HG03280 (cell line): ENCODE data around the gene CHTF18.
"Not testable (repeated sequence)": the region's sequence is repeated elsewhere in the genome, so short reads cannot be mapped to it uniquely, and the experiment has no call there.

ENCODE experiments used
- ATAC-seq: cut with Tn5 transposase; IDR thresholded peaks from one replicate; pipeline ENCODE4 v1.9.1; 2021; ENCODE audit warnings: mild to moderate bottlenecking, moderate library complexity; ENCODE audit not compliant: unreplicated experiment

CHTF18 gene

DNA sequence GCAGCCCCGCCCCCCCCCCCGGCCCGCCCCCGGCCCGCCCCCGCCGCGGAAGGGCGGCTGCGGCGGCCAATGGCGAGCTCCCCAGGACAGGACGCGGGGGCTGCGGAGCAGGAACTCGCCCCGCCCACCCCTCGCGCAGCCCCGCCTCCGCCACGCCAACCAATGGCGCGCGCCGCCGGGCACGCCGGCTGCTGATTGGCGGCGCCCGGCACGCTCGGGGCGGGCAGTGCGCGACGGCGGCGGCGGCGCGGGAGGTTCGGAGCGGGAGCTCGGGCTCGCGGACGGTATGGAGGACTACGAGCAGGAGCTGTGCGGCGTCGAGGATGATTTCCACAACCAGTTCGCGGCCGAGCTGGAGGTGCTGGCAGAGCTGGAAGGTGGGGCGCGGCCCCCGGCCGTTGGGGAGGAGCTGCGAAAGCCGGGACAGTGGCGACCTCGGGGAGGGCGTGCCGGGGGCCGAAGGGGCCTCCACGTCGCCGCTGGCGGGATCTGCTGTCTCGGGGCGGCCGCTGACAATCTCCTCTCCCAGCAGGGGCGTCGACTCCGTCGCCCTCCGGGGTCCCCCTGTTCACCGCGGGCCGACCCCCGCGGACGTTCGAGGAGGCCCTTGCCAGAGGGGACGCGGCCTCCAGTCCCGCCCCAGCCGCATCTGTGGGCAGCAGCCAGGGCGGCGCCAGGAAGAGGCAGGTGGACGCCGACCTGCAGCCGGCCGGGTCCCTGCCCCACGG is at the start of gene CHTF18:
TSS of gene CHTF18 (plus strand) at position 222 of the 728 bp plus-strand sequence. CDS start at position 287, 65 bp downstream.
- peak; percentile 81 for ATAC-seq

DNA sequence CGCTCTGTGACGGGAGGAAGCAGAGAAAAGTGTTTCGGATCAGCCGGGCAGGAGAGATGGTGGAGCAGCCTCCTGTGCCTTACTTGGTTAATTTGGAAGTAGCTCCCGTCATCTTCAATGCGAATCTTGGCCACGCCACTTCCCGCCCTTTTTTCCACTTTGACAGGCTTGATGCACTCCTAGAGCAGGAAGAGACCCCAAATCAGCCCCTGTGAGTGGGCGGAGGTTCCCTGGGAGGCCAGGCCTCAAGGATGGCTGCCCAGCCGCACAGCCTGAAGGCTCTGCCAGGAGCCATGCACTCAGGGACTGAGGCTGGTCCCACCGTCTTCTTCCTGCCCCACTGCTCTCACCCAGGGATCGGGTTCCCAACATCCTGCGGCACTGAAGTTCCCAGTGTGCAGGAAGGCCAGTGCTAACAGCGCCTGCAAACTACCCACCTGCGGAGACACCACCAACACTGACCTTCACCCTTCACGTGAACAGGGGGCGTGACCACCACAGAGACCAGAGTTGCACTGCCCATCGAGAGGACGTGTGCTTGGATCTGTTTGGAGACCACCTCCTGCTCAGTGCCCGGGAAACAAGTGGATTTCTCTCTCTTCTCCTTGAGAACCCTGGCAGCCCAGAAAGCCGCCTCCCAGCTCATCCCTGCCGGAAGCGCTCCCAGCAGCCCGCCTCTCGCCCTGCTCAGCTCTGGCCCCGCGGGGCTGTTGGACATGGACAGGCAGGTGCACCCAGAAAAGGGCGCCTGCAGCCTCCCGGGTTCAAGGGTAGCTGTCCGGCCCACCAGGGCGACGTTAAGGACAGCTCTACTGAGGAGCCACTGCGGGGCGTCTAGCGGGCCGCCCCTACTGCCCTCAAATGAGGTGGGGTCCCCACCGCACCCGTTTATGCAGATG is 48.6 kb upstream of the CHTF18 start:
- ATAC-seq, result no peak

DNA sequence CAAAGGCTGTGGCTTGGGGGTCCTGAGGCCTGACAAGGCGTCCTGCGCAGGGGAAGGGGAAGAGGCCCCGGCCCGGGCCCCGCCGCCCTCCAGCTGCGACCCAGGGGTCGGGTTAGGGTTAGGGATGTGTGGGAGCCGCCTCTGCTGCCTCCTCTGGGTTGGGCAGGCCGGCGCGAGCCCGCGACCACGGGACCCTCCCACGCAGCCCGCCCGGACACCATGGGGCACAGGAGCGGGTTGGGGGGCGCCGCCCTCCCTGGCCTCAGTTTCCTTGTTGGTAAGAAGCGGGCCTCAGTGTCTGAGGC is 48.0 kb upstream of the CHTF18 start:
- ATAC-seq, result no peak

DNA sequence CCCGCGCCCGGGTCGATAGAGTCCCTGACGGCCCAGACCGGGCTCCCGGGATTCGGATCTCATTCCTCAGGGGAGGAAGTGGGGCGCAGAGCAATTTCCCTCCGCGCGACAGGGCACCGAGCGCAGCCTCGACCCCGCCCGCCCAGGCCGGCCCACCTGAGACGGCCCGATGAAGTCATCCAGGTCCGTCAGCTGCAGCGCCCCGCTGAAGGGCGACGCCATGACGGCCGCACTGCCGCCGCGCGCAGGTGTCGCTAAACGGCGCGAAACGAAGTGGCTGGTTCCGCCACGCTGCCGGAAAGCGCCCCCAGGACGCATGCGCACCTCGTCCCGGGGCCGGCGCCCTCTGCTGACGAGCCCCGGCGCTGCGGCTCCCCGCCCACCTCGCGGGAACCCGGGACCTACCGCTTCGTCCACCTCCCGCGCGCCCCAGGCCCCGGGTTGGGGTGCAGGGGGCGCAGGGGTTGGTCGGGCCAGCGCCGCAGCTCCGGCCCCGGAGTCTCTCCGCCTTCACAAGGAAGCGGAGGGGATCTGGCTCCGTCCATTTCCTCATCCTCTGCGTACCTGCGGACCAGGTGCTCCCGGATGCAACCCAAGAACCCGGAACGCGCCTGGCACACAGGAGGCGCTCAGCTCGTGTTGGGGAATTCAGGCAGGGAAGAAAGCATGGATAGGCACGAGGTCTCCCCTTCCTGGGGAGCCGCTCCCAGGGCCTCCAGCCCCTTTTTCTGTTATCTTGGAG is 47.5 kb upstream of the CHTF18 start, which contains the start of gene CIAO3:
TSS of gene CIAO3 (minus strand) at position 234 of the 742 bp plus-strand sequence. CDS start at position 222, 12 bp downstream.
- peak; percentile 66 for ATAC-seq

DNA sequence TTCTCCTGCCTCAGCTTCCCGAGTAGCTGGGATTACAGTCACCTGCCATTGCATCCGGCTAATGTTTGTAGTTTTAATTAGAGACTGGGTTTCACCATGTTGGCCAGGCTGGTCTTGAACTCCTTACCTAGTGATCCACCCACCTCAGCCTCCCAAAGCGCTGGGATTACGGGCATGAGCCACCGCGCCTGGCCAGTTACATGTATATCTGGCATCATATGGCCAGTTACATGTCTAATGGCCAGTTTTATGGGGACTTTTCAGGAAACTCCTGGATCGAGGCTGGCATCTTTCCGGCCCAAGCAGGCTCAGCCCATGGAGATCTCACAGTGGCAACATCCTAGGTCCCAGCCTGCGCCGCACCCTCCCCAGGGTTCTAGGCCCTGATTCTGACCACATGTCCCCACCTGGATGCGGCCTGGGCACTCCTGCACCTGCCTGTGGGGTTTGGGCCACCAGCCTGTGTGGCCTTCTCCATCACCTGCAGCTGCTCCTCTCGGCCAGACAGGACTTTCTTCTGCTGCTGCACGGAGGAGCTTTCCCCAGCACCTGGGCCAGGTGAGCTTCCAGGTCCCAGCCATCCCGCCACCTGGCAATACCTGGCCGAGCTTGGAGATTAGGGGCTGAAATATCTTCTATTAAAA is 46.3 kb upstream of the CHTF18 start:
- ATAC-seq, result no peak

DNA sequence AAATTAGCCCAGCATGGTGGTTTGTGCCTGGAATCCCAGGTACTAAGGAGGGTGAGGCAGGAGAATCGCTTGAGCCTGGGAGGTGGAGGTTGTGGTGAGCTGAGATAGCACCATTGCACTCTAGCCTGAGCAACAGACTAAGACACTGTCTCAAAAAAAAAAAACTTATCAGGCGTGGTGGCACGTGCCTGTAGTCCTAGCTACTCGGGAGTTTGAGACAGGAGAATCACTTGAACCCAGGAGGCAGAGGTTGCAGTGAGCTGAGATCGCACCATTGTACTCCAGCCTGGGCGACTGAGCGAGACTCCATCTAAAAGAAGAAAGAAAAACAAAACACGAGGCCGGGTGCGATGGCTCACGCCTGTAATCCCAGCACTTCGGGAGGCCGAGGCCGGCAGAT is 45.5 kb upstream of the CHTF18 start:
- not testable (repeated sequence) for ATAC-seq

DNA sequence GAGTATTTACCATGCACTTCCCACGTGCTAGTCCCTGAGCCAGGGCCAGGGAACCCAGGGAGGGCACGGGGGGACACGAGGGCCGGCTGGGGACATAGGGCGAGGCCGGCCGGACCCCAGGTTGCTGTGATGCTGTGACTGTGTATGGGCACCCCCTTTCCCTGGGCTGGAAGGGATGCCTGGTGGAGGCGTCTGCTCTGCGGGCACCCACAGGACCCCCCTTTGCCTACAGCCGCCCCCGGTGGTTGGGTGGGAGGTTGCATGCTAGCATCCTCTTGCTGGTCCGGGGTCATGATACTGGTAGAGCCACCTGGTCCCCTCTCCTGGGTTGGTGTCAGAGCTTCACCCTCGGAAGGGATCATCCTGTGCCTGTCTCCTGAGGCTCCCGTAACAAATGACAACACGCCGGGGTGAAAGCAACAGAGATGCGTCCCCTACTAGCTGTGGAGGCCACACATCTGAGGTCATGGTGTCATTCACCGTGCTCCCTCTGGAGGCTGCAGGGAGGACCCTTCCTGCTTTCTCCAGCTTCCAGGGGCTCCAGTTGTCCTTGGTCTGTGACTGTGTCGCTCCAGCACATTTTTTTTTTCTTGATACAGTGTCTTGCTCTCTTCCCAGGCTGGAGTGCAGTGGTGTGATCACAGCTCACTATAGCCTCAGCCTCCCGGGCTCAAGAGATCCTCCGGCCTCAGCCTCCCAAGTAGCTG is 44.5 kb upstream of the CHTF18 start:
- no peak for ATAC-seq

DNA sequence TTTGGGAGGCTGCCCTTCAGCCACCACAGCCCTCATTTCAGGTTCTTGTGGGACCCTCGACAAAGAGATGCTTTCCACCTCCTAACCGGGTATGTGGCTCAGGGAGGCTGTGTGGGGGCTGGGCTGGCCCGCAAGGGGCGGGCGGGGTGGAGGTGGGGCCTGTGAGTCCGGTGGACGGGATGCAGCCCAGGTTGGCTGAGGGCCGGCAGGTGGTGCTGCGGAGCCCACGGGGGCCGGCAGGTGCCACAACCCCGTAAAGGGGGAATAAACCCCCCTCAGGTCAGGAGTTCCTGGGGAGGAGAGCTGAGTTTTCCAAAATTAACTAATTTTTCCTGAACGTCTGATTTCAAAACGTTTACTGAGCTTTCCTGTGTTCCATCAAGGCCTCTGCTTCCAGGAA is 42.7 kb upstream of the CHTF18 start:
- ATAC-seq, result no peak

DNA sequence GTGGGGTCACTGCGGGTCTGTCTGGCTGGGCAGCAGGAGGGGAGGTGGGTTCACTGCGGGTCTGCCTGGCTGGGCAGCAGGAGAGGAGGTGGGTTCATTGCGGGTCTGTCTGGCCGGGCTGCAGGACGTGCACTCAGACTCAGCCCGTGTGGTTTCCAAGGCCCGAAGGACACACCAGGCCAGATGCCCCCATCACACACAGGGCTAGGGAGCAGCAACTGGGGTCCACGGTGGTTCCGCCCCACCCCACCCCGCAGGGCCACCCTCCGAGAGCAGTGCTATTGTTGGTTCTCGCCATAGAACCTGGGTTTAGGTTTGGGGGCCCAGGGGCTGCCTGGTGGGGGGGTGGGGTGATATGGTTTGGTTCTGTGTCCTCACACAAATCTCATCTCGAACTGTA is 41.8 kb upstream of the CHTF18 start:
- ATAC-seq, result no peak

DNA sequence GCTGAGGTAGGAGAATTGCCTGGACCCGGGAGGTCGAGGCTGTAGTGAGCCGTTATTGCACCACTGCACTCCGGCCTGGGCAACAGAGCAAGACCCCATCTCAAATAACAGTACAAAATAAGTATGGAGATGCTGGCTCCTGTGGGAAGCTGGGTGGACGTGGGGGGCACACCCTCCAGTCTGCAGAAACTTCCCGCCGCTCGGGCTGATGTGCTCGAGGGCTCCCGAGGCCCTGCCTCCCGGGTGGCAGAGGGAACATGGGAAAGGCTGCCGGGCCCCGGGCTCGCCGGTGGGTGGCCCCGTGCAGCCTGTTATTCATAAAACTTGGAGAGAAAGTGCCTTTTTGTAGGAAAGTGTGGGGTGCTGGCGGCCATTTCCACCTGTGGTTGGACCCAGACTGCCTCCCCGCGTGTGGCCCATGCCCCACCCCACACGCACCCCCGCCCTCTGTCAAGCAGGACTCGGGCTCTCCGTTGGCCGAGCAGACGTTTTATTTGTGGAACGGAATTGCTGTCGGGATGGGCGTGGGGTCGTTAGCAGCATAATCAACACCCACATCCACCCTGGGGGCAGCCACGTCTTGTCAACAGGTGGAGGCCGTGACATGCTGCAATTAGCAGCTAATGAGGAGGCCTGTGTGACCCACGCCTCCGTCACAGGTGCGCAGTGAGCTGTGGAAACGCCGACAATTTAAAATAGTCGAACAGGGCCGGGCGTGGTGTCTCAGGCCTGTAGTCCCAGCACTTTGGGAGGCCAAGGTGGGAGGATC is 40.3 kb upstream of the CHTF18 start:
- ATAC-seq, result no peak

DNA sequence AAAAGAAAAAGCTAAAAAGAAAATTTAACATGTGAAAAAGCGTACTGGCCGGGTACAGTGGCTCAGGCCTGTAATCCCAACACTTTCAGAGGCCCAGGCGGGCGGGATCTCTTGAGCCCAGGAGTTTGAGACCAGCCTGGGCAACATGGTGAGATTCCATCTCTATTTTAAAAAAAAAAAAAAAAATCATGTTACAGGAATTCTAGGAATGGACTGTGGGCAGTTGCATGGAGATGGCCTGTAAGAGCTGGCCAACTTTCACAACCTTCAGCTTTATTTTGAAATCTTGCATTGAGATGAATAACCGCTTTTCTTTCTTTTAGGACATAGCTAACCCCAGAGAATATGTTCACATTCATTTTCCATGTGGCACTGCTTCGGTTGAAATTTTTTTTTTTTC is 39.4 kb upstream of the CHTF18 start:
- no peak for ATAC-seq

DNA sequence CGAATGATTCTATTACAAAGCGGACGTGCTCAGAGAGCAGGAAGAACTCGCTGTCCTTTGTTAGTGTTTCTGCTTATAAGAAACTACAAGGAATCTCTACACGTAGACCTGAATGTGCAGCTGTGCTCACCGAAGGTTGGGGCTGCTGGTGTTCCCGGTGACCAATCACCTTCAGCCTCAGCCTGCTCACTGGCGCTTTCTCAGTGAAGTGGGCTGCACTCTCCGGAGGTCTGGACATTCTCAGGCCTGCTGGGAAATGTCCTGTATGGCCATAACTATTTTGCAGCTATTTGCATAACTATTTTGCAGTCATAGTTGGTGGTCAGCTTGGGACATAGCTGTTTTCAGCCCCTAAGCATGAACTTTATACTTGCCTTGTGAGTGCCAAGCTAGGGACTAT is 37.9 kb upstream of the CHTF18 start:
- ATAC-seq, result no peak

DNA sequence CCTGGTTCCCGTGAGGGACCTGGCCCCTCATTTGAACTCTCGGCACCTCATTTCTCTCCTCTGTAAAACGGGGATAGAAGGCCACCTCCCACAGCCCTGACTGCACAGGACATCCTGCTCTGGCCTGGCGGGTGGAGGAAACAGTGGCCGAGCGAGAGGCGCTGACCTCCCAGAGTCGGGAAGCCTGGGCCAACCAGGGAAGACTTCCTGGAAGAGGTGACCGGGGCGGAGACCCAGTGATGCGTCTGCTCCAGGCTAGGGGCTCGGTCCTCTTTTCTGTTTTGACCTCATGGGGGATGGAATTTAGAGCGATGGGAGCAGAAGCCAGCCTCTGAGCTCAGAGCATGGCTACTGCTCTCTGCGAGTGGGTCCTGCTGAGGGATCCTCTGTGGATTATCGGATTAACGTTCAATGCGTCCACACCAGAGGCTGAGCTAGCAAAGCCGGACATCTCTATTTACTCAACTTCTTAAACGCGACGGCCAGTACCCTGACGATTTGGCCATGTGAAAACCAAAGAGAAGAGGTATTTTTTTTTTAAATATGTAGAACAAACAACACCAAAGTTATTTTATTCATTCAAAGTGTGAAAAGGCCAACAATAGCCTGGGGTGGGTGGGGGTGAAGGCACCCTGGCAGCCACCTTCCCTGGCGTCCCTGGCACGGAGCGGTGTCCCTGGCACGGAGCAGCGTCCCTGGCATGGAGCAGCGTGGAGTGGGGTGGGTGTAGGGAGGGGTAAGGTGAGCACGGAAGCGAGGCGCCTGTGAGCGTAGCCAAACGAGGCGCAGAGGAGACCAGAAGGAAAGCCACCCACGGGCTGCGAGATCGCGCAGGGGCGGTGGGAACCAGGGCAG is 37.0 kb upstream of the CHTF18 start:
- no peak for ATAC-seq

DNA sequence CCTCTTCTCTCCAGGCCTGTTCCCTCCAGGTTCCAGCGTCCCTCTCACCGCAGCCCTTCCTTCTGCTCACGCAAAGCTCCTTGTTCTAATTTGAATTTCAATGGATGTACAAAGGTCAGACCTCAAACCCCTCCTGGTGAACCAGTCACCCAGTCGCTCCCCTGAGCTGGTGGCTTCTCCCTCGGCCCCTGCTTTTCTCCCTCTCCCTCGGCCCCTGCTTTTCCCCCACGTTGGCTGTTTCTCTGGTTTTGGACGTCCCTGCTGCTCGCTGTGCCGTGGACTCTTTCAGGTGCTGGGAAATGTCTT is 36.5 kb upstream of the CHTF18 start:
- ATAC-seq, result no peak

DNA sequence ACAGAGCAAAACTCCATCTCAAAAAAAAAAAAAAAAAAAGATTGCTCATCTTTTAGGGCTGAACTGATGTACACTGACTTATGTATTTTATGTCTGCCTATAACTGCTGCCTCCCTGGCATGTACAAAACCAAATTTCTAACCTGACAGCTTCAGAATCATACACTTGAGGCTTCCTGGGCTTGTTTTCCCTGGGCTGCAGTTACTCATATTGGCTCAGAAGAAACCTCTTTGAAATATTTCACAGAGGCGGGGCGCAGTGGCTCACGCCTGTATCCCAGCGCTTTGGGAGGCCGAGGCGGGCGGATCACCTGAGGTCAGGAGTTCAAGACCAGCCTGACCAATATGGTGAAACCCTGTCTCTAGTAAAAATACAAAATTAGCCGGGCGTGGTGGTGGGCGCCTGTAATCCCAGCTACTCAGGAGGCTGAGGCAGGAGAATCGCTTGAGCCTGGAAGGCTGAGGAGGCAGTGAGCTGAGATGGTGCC is 34.3 kb upstream of the CHTF18 start:
- not testable (repeated sequence) for ATAC-seq

DNA sequence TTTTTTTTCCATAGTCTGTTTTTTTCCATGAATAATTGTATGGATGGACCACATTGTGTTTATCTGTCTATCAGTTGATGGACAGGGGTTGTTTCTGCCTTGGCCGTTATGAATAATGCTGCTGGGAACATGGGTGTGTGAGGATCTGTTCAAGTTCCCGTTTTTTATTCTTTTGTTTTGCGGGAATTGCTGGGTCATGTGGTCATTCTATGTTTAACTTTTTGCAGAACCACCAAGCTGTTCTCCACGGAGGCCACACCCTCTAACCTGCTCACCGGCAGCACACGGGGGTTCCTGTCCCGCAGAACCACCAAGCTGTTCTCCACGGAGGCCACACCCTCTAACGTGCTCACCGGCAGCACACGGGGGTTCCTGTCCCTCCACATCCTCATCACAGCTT is 33.8 kb upstream of the CHTF18 start:
- no peak for ATAC-seq

DNA sequence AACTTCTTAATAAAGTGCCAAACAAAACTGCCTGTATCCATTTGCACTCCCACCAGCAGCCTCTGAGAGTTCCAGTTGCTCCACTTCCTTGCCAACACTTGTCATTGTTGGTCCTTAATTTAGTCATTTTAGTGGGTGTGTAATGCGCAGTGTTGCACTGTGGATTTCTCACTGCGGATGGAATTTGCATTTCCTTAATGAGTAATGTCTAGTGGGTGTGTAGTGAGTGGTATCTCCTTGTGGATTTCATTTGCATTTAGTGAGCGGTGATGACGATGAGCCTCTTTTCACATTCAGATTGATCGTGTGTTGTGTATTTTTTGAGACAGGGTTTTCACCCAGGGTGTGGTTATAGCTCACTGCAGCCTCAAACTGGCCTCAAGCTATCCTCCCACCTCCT is 32.0 kb upstream of the CHTF18 start:
- ATAC-seq, result no peak

DNA sequence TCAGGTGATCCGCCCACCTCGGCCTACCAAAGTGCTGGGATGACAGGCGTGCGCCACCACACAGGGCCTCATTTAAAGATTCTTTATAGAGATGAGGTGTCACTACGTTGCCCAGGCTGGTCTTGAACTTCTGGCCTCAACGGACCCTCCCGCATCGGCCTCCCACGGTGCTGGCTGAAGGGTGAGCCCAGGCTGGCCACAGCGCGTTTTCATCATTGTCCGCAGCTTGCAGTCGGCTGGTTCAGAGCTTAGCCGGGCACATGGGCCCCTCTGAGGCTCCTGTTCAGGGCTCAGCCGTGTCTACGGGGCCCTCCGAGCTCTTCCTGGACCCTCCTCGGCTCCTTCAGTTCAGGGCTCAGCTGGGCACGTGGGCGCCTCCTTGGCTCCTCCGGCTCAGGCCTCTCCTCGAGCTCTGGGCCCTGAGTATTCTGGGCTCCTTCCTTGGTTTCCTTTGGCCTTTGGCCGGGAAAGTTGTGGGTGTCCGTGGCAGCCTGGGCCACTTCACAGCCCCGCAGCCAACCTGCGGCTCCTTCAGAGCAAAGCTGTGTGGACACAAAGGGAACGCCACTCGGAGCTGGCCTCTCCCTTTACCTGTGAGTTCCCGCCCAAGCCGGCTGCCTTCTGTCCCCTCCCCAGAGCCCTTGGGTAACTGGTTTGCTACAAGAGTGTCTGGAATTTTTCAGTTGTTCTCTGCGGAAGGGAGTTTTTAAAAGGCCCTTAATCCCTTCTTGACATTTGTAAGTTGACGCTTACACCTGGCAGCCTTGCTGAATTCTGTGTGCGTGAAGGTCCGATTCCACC is 29.1 kb upstream of the CHTF18 start:
- ATAC-seq, result no peak
